GM12892 (cell line): ENCODE data around the gene TRIOBP.

Source experiments
- POLR2AphosphoS5 ChIP-seq: IDR thresholded peaks from 2 replicates; pipeline ENCODE4 v1.6.1; 2011; ENCODE audit warnings: low read depth, low read length, control low read depth
- TAF1 ChIP-seq: IDR thresholded peaks from 2 replicates; pipeline ENCODE4 v1.6.1; 2011; ENCODE audit warnings: low read depth, mild to moderate bottlenecking, control low read depth, low read length, borderline replicate concordance

DNA sequence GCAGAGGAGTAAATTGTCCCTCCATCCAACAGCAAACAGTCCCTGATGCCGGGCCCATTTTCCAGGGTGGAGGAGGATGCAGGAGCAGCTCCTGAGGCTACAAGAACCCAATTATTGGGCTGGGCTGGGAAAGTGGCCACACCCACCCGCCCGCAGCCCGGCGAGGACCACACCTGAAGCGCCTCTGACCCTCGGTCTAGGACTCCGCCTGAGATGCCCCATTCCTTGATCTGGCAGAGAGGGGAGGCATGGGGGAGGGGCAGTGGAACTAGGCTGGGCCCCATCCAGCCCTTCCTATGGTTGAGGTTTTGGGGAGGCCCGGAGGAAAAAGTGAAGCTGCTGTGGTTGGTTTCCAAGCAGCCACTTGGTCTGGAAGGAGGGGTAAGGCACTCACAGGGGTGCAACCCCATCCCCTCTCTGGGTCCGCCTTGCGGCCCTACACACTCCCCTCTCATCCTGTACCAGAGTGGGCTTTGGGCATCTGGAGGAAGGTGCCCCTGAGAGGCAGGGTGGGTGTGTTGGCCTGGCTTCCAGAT, 23.9 kb upstream of the TRIOBP start:
- no peak for TF ChIP-seq TAF1
- no peak for TF ChIP-seq POLR2AphosphoS5
